BJ (cell line): ENCODE results near the gene SRI. TPM values are rescaled to one million over a fixed set of nuclear protein-coding genes. Genes with fewer than 3 reads are reported as not detected.
"Not testable (repeated sequence)": the region's sequence is repeated elsewhere in the genome, so short reads cannot be mapped to it uniquely, and the experiment has no call there.

Experiments used
- CTCF ChIA-PET: fragments of 350-600 bp; formaldehyde crosslinking; extraction: SDS; loops from one replicate; lab custom pipeline; 2021; ENCODE audit warnings: antibody characterized with exemption, inconsistent platforms; lab: Yijun Ruan, JAX
- POLR2A ChIA-PET: fragments of 300-600 bp; sonication (Branson Sonifier 250); formaldehyde crosslinking; extraction: SDS; loops from one replicate; lab custom pipeline; 2021; ENCODE audit warnings: antibody characterized with exemption; lab: Charles Lee
- DNase-seq: peaks from one replicate; pipeline ENCODE4 v3.0.0-alpha.2; 2011; ENCODE audit warnings: low read depth
- H3K27me3 ChIP-seq: 2 replicates; pipeline ENCODE4 v1.6.0; 2011; ENCODE audit warnings: low read length; ENCODE audit not compliant: control insufficient read depth, insufficient read depth
- H3K36me3 ChIP-seq: 2 replicates; pipeline ENCODE4 v1.5.1; 2011; ENCODE audit warnings: low read length; ENCODE audit not compliant: control insufficient read depth, insufficient read depth
- H3K4me3 ChIP-seq: 2 replicates; pipeline ENCODE4 v1.5.1; 2011; ENCODE audit warnings: low read depth, mild to moderate bottlenecking, control low read depth, low read length
- polyA plus RNA-seq: library from polyadenylated mRNA; depleted of rRNA; stranded (reverse); fragments of >200 nt; gene quantifications from 2 replicates; pipeline ENCODE4 v1.2.3, GENCODE V29; 2011
- TF ChIP-seq, protein P1 (sequence below): IDR thresholded peaks from 2 replicates; pipeline ENCODE4 v1.5.1; 2011; ENCODE audit warnings: low read depth, mild to moderate bottlenecking, control low read depth, inconsistent platforms, low read length, moderate library complexity; ENCODE audit not compliant: insufficient read depth

The SRI gene
- polyA plus RNA-seq, 1 experiment: 61.8 TPM

DNA sequence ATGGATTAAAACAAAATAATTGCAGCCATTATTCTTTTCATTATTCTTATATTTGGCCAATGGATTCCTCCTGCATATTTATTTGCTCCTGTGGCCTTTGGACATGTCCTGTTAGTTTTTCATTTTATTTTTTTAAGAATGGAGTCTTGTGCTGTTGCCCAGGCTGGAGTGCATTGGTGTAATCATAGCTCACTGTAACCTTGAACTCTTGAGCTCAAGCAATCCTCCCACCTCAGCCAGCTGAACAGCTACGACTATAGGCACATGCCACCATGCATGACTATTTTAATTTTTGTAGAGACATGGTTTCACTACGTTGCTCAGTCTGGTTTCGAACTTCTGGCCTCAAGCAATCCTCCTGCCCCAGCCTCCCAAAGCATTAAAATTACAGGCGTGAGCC is 42.7 kb upstream of the SRI start:
- Histone ChIP-seq H3K36me3 (no peaks in the 10 kb centered on the region), H3K4me3 (no peak overlapping the region), H3K27me3 (no peaks in the 10 kb centered on the region)
- TF ChIP-seq, protein P1, sequence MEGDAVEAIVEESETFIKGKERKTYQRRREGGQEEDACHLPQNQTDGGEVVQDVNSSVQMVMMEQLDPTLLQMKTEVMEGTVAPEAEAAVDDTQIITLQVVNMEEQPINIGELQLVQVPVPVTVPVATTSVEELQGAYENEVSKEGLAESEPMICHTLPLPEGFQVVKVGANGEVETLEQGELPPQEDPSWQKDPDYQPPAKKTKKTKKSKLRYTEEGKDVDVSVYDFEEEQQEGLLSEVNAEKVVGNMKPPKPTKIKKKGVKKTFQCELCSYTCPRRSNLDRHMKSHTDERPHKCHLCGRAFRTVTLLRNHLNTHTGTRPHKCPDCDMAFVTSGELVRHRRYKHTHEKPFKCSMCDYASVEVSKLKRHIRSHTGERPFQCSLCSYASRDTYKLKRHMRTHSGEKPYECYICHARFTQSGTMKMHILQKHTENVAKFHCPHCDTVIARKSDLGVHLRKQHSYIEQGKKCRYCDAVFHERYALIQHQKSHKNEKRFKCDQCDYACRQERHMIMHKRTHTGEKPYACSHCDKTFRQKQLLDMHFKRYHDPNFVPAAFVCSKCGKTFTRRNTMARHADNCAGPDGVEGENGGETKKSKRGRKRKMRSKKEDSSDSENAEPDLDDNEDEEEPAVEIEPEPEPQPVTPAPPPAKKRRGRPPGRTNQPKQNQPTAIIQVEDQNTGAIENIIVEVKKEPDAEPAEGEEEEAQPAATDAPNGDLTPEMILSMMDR: no peak
- no peak for DNase-seq
- ChIA-PET POLR2A (no interaction called here), CTCF (no interaction called here)

DNA sequence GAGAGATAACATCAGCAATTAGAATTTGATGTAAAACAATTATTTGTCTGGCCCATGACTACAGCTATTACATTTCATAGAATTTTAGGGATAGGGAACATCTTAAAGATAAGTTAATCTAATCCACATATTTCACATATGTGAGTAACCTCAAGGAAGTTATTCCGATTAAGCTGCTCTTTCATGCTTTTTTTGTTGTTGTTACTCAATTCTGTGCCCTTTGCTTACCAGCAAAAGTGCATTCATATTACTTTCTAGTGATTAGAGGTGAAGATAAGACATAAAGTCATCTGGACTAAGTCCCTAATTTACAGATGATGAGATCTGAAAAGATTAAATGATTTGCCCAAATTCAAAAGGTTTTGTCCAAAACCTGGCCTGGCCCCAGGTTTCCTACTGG is 40.9 kb upstream of the SRI start:
- TF ChIP-seq, protein P1: no peak
- Histone ChIP-seq H3K36me3 (no peaks in the 10 kb centered on the region), H3K27me3 (no peaks in the 10 kb centered on the region), H3K4me3 (no peak overlapping the region)
- no peak for DNase-seq
- ChIA-PET POLR2A (no interaction called here), CTCF (no interaction called here)

DNA sequence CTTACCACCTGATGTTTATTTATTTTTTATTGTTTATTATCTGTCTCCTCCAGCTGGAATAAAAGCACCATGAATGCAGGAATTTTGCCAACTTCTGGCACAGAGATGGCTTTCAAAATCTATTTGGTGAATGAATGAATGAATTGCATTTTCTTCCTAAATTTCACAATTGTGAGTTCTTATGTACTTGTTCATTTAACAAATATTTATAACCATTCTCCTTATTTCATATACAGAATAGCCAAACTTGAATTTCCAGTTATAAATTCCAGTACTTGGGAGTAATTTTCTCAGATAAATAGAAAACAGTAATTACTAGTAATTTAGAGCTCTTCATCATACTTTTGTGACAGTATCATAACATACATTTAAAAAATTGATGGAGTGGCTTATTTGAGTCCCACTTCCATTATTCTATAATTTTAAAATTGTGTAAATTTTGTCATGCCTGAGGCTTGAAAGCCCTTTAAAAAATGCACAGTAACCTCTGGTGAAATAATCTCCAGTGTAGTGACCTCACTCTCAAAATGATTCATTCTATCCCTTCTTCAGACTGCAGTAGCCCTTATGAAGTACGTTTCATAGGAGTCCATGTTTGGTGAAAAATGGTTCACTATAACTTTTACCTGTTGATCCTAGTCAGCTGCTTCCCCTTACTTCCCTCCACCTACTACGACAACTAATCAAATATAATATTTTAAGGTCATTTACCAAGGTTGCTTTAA is 40.0 kb upstream of the SRI start:
- no peak for DNase-seq
- no peak overlapping the region for H3K4me3 ChIP-seq
- ChIA-PET CTCF (no interaction called here), POLR2A (no interaction called here)
- no peaks in the 10 kb centered on the region for H3K27me3 ChIP-seq
- TF ChIP-seq, protein P1: no peak
- no peaks in the 10 kb centered on the region for H3K36me3 ChIP-seq

DNA sequence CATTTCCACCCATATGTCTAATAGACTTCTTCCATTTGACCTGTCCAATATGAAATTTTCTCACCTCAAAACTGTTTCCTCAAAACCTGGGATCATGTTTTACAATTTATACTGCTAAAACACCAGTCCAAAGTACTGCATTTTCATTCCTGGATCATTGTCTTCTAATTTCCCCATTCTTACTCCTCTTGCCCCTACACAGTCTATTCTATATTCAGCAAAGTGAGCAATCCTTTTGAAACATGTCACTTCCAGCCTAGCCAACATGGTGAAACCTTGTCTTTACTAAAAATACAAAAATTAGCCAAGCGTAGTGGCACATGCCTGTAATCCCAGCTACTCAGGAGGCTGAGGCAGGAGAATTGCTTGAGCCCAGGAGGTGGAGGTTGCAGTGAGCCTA is 38.5 kb upstream of the SRI start:
- CTCF ChIA-PET, H3K27me3 ChIP-seq, H3K36me3 ChIP-seq, H3K4me3 ChIP-seq, POLR2A ChIA-PET, DNase-seq: not testable (repeated sequence)

DNA sequence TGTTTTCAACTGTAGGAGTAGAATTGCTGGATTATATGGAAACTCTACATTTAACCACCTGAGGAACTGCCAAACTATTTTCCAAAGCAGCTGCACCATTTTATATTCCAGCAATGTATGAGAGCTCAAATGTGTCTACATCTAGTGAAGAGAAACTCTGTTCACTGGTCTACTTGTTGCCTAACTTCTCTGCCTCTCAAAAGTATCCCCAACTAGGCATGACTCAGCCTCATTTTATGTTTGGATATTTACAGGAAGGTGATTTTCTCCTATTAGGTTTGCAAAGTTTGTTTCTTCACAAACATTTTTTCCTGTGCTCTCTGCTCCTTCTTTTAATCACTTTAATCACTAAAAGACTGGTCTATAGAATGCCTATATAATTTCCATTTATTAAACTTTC is 37.1 kb upstream of the SRI start:
- Histone ChIP-seq H3K36me3 (no peaks in the 10 kb centered on the region), H3K4me3 (no peak overlapping the region), H3K27me3 (no peaks in the 10 kb centered on the region)
- DNase-seq: no peak
- ChIA-PET POLR2A (no interaction called here), CTCF (no interaction called here)
- TF ChIP-seq, protein P1: no peak
